Astrocyte of the hippocampus (primary cell): Measurements from ENCODE around the gene PML.

ENCODE experiments used
- DNase-seq: peaks from one replicate; pipeline ENCODE4 v3.0.0; 2011; ENCODE audit warnings: low read depth, low spot score

PML gene

DNA sequence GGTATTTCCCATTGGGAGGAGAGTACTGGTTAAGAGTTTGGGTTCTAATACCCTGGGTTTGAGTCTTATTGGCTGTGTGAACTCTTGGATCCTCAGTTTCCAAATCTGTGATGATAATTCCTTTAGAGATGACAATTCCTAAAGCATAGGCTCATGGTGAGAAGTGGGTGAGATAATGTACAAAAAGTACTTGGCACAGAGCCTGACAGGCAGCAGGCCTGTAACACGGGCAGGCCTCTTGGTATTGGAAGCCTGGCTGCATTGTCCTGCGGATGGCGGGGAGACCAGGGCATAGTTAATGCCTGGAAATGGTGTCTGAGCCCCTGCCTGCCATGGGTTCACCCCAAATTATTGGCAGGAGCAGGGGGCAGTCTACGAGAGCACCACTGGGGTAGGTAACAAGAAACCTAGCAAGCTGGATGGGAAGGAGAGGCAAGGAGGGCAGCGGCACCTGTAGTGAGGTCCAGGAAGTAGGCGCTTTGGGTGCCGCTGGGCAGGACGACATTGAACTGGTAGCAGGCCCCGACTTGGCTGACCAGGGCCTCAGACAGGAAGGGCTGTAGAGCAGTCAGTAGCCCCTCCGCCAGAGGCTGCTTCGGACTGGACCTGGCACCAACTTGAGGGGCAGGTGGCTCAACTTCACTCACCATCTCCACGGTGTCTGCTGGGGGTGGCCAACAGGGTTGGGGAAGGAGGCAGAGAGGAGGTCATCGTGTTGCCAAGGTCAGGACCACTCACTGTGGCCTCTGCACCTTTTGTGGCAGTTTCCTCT is 10.1 kb upstream of the PML start:
- no peak for DNase-seq

DNA sequence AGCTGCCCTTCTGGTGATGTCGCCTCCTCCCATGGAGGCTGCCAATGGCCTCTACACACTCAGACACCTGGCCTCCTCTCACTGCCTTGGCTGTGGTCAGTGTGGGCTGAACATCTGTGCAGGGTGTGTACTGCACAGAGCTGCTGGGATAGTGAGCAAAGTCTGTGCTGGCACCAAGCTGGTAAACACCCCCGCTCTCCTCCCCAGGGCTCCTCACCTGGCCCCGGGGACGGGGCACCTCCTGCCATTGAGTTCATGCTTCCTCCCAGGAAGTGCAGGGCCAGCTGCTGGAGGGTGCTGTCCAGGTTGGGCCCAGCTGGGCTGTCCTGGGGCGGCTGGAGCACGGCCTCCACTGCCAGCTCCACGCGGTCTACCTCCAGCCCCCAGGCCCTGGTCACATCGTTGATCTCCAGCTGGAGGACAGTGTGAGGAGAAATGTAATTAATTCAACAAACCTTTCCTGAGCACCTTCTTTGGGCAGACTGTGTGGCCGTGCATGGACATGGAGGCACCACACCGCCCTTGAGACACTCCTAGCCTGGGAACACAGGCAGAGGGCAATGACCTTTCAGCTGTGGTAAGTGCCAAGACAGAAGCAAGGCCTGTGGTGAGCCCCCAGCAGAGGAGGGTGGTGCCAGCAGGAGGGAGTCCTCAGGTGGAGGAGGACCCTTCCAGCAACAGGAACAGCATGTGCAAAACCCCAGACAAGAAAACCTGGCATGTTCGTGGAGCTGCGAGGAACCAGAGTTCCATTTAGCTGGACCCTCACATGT is 9.2 kb upstream of the PML start:
- no peak for DNase-seq

DNA sequence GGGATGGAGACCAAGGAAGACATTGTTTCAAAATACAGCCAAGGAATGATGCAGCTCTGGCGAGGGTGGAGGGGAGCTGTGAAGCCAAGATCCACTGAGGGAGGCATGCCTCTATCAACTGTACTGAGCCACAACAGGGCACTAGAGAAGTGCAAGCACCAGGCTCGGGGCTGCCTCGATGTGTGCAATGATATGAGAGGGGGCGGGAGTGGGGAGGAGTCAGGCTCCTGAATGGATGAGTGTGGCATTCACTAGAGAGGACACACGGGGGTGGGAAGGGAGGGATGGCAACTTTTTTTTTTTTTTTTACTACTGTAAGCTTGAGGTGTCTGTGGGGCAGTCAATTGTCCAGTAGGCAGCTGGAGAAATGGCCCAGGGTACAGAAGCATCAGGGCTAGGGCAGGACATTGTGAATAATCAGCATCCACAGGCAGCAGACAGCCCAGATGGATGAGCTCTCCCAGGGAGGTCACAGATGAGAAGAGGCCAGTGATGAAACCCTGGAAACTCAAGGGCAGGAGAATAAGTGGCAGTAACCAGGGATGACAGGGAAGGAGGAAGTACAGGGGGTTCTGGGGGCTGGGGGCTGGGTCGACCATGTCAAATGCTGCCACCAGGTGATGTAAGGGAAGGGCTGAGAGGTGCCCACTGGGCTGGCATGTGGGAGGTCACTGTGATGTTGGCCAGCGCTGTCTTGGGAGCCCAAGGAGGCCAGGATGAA is 8.3 kb upstream of the PML start:
- no peak for DNase-seq

DNA sequence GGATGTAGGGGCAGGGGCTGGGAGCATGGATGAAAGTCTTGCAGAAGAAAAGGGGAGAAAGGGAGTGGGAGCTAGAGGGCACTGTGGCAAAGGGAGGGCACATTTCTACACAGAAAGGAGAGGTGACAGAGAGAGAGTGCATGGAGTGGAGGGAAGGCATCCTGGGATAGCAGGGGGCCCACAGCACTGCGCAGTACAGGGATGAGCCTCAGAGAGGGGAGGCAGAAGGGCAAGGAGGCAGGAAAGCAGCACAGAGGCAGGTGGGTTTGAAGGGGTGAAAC is 7.8 kb upstream of the PML start:
- DNase-seq = no peak

DNA sequence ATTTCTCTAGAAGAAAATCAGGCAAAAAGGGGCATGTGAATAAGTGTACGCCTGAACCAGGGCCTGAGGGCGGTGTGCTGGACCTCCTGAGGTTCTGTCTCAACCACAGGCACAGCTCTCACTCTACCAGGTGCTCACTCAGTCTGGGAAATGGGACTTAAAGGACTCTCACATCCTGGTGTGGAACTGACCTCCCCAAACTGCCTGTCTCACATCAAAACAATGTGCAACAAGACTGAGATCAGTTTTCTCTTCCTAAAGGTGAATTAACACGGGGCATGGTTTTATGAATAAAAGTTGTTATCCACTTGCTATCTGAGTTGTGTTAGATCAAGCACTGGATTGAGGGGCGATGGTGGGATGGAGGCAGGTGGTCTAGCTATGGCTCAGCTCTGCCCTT is 7.3 kb upstream of the PML start:
- no peak for DNase-seq

DNA sequence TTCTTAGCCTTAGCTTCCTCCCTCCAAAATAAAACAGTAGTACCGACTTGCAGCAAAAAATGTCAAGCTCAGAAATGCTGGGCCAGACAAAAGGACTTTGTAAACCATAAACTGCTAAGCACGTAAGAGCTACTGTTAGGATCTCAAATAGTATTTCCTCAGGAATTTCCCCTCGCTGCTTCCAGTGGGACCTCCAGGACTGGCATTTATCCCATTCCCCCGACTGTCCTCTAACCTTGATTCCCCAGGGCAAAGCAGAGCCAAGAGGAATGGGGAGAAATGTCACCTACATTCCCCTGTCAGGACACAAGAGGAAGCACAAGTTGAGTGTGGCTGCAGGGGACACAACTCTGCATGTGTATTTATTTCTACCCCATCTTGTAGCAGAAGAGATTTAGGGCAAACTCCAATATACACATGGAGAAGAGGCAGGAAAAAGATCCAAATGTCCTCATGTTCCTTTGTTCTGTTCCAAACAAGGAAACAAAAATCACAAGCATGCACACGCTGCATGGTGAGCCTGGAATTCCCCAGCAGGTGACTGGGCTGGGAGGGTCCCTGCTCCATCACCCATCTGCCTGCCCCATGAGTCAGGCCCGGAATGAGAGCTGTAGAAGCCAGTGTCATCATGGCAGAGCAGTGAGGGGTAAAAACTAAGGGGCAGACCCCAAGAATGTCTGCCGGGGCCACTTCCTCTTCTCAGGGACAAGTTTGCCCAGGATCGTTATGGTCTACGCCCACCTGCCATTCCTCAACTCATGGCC is 6.7 kb upstream of the PML start:
- DNase-seq = peak; percentile 76

DNA sequence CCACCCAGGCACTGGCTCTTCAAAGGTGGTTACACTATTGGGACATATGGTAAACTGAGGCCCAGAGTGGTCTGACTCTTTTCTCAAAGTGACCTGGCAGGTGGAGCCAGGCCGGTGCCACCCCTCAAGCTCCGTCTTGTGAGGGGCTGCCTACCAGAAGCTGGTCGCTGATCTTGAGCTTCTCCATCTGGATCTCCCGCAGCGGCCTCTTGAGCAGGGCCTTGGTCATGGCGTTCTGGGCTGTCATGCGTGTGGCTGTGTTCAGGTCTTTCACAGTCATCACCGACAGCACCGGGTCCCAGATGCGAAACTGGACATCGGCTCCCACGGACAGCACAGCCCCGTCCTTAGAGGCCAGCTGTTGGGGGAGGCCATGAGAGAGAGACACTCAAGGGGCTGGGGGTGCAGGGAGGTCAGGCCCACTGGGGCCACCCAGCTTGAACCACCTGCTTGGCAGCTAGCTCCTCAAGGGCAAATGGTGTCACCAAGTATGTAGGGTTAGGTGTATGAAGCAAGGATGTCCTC is 6.0 kb upstream of the PML start:
- DNase-seq = no peak

DNA sequence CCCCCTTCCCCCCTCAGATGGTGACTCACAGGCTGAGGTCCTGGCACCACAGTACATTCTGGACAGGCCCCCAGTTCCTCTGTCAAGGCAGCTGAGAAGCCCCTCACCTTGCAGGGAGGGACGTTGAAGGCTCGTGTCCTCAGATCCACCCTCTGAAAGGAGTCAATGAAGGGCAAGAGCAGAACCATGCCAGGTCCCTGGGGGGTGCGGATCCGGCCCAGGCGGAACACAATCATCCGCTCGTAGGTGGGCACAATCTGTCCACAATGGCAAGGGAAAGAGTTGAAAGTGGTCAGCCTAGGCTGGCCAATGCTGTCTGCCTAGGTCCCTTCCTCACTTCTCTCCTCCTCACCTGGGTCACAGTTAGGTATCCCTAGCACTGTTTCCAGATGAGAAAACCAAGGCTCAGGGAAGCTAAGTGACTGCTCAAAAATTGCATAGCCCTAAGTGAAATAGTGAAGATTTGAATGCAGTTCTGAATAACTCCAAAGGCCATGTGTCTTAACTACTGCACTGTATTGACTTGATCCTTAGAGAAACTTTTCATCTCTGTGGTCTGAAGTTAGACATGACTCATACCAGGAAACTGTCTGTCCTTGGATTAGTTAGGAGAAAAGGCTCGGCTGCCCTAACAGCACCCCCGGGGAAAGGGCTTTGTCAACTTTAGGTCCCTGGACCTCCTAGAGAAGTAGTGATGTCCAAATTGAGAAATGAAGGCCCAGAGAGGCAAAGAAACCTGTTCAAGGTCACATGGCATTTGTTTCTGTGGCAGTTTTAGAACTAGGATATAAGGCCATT is 5.3 kb upstream of the PML start:
- peak; percentile 80 for DNase-seq

DNA sequence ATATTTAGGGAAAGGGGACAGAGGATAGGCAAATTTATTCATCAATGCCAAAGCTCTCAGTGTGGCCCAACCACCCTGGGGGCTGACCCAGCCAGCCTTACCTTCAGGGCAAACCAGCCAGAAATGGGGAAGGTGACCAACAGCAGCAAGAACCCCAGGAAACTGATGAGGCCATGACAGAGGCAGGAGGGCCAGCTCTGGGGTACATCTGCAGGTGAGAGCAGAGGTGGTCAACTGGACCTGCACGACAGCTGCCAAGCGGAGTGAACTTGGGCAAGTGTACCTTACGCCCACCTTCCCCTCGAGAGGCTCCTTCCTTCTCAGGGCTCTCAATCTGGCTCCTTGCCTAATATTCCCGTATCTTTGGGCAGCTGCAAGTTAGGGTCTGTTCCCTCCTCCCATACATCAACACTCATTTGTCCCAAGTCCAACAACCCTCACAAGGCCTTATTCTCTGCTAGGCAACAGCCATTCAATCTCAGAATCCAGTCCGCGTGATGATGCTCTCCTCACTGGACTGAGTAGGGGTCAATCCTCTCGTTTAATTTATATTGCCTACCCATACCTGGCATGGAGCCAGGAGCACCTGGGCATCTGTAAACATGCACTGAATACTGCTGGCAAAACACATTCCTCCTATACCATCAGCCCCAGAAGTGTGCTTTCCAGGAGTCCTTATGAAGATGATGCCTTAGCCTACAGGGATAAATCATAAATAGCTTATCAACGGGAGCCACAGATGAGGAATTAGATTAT is 4.1 kb upstream of the PML start:
- DNase-seq = no peak

DNA sequence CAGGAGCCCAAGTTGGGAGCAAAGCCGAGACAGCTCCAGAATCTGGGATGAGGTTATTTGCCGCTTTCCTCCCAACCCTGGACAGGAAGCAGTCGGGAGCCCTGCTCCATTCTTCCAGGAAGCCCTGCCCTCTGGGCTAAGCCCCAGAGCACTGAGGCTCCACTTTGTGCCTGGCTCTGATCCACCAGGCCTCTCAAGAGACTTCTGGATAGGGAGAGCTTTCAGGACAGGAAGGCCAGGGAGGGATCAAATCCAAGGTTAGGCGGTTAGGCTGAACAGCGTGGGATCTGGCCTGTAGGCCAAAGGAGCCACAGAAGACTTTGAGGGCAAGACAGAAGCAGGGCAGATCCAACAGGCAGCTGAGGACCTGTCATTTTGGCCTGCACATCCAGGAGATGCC is 3.3 kb upstream of the PML start:
- DNase-seq = no peak

DNA sequence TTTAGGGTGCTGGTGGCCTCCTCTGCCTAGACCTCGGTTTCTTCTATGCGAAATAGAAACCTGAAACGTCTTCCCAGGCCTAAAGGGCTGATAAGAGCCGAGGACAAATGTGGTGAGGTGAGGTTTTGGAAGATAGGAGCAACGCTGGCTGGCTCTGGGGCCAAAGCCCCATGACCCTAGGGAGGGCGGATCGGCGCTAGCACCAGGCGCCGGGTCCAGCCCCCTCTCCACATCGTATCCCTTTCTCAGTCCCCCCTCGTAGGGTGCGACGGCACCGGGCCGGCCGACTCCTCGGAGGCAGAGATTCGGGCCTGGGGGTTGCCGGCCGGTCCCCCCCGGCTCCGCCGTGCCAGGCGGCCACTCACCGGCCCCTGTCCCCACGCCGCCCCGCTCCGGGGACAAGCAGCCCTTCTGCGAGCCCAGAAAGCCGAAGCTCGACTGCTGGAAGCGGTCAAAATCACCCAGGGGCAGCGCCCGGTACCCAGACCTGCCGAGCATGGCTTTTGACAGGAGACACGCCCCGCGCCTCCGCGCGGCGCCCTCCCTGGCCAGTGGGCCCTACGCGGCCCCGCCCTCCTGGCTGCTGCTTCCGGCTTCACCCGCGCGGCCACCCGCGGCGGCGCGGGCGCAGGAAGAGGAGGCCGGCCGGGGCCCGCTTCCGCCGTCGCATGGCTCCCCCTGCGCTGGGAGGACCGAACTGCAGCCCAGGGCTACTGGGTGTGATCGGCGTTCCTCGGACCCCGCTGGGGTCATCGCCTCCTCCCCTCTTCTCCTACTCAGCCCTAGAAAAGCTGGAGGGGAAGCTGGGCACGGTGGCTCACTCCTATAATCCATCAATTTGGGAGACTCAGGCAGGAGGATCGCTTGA is 2.6 kb upstream of the PML start, which contains the start of gene STOML1:
STOML1 (minus strand) TSS at position 570 of the 868 bp plus-strand sequence; CDS start at position 498, 72 bp downstream.
- DNase-seq = peak; percentile 98

DNA sequence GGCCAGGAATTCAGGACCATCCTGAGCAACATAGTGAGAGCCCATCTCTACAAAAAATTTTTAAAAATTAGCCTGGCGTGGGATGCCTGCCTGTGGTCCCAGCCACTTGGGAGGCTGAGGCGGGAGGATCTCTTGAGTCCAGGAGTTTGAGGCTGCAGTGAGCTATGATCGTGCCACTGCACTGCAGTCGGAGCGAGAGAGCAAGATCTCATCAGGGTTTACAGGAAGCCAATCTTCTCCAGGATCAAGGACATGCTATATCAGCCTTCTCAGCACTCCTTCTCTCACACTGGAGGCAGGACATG is 2.0 kb upstream of the PML start:
- DNase-seq = no peak

DNA sequence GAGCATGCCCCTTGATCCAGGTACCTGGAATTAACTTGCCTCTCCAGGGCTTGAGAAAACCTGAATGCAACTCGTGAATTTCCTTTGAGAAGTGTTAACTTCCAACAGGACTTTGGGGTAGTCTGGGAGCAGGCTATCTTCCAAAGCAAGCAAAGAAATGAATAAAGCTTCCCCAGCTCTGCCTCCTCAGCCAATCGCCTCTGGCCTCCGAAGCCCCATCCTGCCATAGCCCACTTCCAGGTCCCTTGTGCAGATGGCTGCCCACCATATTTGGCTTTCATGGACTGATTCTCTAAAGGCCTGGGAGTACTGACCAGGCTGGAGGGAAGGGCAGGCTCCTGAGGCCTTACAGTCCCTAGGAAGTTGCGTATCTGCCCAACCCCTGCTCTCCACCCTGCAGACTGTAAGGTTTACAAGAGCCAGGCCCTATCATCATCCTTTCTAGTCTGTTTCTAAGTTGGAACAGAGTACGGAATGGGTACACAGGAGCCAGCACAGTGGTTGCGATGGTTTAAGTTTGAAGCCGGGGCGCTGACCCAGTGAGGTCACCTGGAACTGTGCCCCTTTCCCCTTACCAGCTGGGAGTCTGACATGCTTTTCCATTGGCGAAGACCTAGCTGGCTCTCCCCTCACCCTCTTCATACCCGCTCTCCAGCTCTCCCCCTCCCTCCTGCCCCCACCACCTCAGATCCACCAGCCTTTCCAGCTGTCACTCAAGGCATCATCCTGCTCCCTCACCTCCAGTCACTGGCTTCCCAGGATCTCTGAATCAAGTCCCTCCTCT is 1.1 kb upstream of the PML start:
- DNase-seq = no peak

DNA sequence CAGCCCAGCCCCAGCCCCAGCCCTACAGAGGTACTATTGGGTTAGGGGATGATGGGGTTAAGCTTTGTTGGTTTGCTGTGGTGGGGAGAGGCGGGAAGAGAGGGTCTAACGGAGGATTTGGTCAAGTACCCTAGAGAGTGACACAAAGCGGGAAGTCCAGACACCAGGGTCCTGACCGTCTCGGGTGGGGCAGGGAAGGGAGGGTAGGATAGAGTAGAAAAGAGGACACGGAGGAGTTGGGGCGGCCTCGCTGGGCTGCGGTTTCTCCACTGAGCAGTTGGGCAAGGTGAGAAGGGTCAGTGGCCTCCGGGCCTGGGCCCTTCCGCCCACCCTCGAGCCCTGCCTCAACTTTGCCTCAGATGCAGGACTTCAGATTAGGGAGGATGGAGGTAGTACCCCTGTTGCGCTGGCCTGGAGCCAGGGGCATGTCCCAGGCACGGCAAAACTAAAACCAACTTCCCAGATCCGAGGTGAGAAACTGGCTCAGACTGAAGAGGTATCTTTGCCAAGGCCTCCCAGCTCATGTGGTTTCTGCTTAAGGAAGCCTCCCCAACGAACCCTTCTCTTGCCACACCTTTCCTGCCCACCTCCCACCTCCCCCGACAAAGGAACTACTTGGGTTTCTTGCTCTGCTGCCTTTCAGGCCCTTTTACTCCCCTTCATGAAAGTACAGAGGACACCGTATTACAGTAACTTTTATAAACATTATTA is 551 bp downstream of the PML start:
- no peak for DNase-seq

DNA sequence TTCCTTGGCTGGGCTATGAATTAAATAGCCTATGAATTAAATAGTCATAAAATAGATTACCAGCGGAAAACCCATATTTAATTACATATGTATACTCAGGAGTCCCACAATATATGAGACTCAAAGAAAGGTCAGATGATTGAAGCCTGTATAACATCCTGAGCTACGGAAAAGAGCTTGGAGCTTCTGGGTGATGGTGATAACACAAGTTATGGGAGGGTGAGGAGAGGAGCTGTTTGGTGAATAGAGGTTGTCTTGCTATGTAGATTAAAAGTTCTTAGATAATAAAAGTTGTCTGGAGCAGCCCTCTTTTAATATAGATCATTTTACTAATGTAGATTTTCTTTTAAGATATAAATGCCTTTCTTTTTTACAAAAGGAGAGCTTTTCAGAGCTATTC is 1.8 kb downstream of the PML start:
- no peak for DNase-seq

DNA sequence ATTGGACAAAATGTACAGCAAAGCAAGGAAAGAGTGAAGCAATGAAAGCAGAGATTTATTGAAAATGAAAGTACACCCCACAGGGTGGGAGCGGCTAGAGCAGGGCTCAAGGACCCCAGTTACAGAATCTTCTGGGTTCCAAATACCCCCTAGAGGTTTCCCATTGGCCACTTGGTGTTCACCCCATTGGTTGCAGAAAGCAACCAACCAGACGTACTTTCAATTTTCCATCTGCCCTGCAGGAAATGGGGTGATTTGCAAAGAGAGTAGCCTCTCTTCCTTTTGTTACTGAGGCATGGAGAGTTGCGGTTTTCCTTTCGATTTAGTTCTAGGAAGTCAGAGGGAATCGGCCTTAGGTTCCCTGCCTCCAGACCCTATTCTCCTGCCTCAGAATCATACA is 2.4 kb downstream of the PML start:
- no peak for DNase-seq

DNA sequence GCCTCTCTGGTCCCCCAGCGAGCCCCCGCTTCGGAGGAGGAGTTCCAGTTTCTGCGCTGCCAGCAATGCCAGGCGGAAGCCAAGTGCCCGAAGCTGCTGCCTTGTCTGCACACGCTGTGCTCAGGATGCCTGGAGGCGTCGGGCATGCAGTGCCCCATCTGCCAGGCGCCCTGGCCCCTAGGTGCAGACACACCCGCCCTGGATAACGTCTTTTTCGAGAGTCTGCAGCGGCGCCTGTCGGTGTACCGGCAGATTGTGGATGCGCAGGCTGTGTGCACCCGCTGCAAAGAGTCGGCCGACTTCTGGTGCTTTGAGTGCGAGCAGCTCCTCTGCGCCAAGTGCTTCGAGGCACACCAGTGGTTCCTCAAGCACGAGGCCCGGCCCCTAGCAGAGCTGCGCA is 3.5 kb downstream of the PML start:
- DNase-seq = no peak
